DMS53 (cell line): ENCODE measurements around the gene PYGB.
"Not testable (repeated sequence)": the region's sequence is repeated elsewhere in the genome, so short reads cannot be mapped to it uniquely, and the experiment has no call there.

Experiments used
- DNase-seq: peaks from one replicate; lab custom pipeline; 2025; lab: John Stamatoyannopoulos, UW

PYGB gene

GRCh38 chr20:25296094-25297093, 48.5 kb downstream of the PYGB start:
- DNase-seq, result peak; percentile 69

- no peak for DNase-seq
These were observed 49.4 kb downstream of the PYGB start for GRCh38 chr20:25297141-25297905.

- DNase-seq, result no peak
These were observed 51.9 kb downstream of the PYGB start for GRCh38 chr20:25299806-25300205.

- no peak for DNase-seq
These were observed 52.7 kb downstream of the PYGB start for GRCh38 chr20:25300496-25301170.

GRCh38 chr20:25301357-25301920, 53.6 kb downstream of the PYGB start:
- no peak for DNase-seq

GRCh38 chr20:25302596-25302995, 54.7 kb downstream of the PYGB start:
- DNase-seq, result no peak

- no peak for DNase-seq
These were observed 55.6 kb downstream of the PYGB start for GRCh38 chr20:25303292-25304024.

- DNase-seq, result no peak
These were observed 56.2 kb downstream of the PYGB start for GRCh38 chr20:25304025-25304549.

GRCh38 chr20:25306991-25307903, 59.4 kb downstream of the PYGB start:
- no peak for DNase-seq

- no peak for DNase-seq
These were observed 60.2 kb downstream of the PYGB start for GRCh38 chr20:25308083-25308491.

GRCh38 chr20:25308671-25309394, 60.9 kb downstream of the PYGB start:
- DNase-seq, result no peak

- peak; percentile 48 for DNase-seq
These were observed 61.7 kb downstream of the PYGB start for GRCh38 chr20:25309395-25310267.

GRCh38 chr20:25310268-25310920, 62.5 kb downstream of the PYGB start:
- peak; percentile 96 for DNase-seq

- DNase-seq, result no peak
These were observed 63.2 kb downstream of the PYGB start for GRCh38 chr20:25310921-25311728.

GRCh38 chr20:25312716-25313115, 64.8 kb downstream of the PYGB start:
- DNase-seq, result not testable (repeated sequence)

GRCh38 chr20:25313593-25313992, 65.7 kb downstream of the PYGB start:
- DNase-seq, result no peak
